ENCODE results near the gene HP. TPM values are rescaled to one million over a fixed set of nuclear protein-coding genes. Genes with fewer than 3 reads are reported as not detected.
"Not testable (repeated sequence)": the region's sequence is repeated elsewhere in the genome, so short reads cannot be mapped to it uniquely, and the experiment has no call there.

HP gene
- total and polyA plus RNA-seq, 2 of the 13 experiments (the other 11 are each of a cell fraction or from before 2014, with no cell fraction given), result 387 to 524 TPM

DNA sequence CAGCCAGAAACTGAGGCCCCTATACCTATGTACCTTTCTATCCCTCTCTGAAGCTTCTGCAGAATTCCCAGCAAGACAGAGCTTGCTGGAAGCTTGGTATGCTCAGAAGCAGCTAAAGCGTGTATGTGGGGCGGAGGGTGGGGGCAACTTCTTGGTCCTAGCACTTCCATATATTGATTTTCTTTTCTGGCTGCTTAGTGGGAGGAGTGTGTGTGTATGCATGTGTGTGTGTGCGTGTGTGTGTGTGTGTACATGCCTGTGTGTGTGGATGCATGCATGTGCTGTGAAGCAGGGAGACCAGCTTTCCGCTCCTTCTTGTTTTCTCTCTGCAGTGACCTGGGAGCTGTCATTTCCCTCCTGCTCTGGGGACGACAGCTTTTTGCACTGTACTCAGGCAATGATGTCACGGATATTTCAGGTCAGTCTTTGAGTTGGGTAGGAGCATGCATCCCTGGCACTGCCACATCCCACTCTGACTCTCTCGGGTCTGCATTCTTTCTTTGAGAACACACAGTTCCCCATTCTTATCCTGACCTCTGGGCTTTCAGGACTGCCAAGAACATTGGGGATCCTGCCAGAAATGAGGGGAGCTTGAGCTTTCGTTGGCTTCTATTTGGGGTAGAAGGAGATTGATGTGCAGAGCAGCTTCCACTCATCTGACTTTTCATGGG is 19.4 kb downstream of the HP start (continued):
- TF ChIP-seq, protein P1, sequence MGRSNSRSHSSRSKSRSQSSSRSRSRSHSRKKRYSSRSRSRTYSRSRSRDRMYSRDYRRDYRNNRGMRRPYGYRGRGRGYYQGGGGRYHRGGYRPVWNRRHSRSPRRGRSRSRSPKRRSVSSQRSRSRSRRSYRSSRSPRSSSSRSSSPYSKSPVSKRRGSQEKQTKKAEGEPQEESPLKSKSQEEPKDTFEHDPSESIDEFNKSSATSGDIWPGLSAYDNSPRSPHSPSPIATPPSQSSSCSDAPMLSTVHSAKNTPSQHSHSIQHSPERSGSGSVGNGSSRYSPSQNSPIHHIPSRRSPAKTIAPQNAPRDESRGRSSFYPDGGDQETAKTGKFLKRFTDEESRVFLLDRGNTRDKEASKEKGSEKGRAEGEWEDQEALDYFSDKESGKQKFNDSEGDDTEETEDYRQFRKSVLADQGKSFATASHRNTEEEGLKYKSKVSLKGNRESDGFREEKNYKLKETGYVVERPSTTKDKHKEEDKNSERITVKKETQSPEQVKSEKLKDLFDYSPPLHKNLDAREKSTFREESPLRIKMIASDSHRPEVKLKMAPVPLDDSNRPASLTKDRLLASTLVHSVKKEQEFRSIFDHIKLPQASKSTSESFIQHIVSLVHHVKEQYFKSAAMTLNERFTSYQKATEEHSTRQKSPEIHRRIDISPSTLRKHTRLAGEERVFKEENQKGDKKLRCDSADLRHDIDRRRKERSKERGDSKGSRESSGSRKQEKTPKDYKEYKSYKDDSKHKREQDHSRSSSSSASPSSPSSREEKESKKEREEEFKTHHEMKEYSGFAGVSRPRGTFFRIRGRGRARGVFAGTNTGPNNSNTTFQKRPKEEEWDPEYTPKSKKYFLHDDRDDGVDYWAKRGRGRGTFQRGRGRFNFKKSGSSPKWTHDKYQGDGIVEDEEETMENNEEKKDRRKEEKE (IDR thresholded peaks at IDR 0.05), result no peak
- TF ChIP-seq ZNF337 (CRISPR knock-in tag; IDR thresholded peaks at IDR 0.05; ENCODE audit: borderline replicate concordance, low read depth) (no peak), ZNF619 (CRISPR knock-in tag; IDR thresholded peaks at IDR 0.05) (no peak), MBNL3 (CRISPR knock-in tag; conservative IDR thresholded peaks at IDR 0.05) (no peak)

DNA sequence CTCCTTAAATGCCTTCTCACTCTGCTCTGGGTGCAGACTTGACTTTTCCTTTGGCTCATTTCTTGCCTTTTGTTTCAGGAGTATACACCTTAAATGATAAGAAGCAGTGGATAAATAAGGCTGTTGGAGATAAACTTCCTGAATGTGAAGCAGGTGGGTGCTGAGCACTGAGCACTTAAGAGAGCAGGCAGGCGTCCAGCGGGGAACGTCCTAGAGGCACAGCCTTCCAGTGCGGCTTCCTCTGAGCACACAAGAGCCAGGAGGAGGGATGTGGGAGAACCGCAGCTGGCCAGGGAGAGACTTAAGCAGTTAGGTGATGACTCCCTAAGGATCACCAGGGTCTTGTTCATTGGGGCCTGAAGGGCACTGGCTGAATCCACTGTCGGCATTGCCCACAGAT is 20.8 kb downstream of the HP start:
- POLR2A ChIA-PET, result interaction anchor here (1.3 kb wide), 1 partner anchor 9 kb away, joined by 3 read pairs; no protein-coding TSS in a partner anchor
- DNase-seq (ENCODE audit: low spot score); H4K20me1 ChIP-seq (ENCODE audit: insufficient read depth, low read length); CTCF ChIA-PET (ENCODE audit: low intra/inter-chr PET ratio, low total read pairs); H3K4me3 ChIP-seq (replicated peaks in 1 of 3; ENCODE audit: insufficient read depth in 1 of 3, low read depth in 2 of 3, low read length in 3 of 3); FAIRE-seq; H3K9me3 ChIP-seq (ENCODE audit: low read length); H3K9ac ChIP-seq (ENCODE audit: insufficient read depth, low read depth, low read length); H2AFZ ChIP-seq (ENCODE audit: low read length); in situ Hi-C loops (cut with HindIII; ENCODE audit: extremely low pct_ligation_motif_present, low pct_unique_long_range_greater_than_20kb); H3K36me3 ChIP-seq (replicated peaks in 1 of 2; ENCODE audit: control insufficient read depth in 1 of 2, insufficient read depth in 2 of 2, low read length in 2 of 2); H3K27ac ChIP-seq (ENCODE audit: extremely low read length, insufficient read depth, low read length); H3K27me3 ChIP-seq (ENCODE audit: control insufficient read depth in 1 of 2, insufficient read depth in 2 of 2, low read length in 2 of 2); ATAC-seq; intact Hi-C loops (cut with micrococcal nuclease; ENCODE audit: unreplicated experiment); BruUV-seq (replicated peaks); H3K79me2 ChIP-seq (ENCODE audit: insufficient read depth, low read length); H3K4me2 ChIP-seq (ENCODE audit: low read depth, low read length): not testable (repeated sequence)
- WGBS (ENCODE audit: low lambda C conversion rate), result 100% methylated on average over 2 of the region's 6 CpGs
- H3K4me1 ChIP-seq (ENCODE audit: insufficient read depth, low read length), result peaks cover 44% of the 10 kb centered on the region

DNA sequence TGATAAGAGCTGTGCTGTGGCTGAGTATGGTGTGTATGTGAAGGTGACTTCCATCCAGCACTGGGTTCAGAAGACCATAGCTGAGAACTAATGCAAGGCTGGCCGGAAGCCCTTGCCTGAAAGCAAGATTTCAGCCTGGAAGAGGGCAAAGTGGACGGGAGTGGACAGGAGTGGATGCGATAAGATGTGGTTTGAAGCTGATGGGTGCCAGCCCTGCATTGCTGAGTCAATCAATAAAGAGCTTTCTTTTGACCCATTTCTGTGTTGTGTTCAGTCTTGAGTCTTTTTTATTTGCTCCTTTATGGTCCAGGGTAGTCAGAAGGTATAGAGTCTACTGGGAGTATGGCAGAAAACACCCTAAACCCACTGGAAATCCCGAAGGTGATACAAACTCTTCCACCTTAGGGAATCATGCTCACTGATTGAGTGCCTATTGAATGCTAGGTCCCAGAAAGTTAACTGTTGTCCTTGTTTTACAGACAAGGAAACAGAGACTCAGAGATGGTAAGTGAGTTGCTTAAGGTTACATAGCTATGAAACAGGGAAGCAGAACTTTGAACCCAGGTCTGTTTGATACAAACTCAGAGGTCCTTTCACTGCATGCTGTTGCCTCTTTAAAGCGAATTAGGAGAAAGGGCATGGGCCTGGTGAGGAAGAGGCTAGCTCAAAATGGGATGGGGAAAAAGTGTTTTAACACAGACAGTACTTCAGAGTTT is 22.8 kb downstream of the HP start:
- H3K36me3 ChIP-seq (replicated peaks in 1 of 2; ENCODE audit: control insufficient read depth in 1 of 2, insufficient read depth in 2 of 2, low read length in 2 of 2); H4K20me1 ChIP-seq (ENCODE audit: insufficient read depth, low read length); H3K79me2 ChIP-seq (ENCODE audit: insufficient read depth, low read length); H3K9ac ChIP-seq (ENCODE audit: insufficient read depth, low read depth, low read length); ATAC-seq; H3K4me2 ChIP-seq (ENCODE audit: low read depth, low read length); DNase-seq (ENCODE audit: low spot score); H3K4me3 ChIP-seq (replicated peaks in 1 of 3; ENCODE audit: insufficient read depth in 1 of 3, low read depth in 2 of 3, low read length in 3 of 3); H3K9me3 ChIP-seq (ENCODE audit: low read length); intact Hi-C loops (cut with micrococcal nuclease; ENCODE audit: unreplicated experiment); CTCF ChIA-PET (ENCODE audit: low intra/inter-chr PET ratio, low total read pairs); in situ Hi-C loops (cut with HindIII; ENCODE audit: extremely low pct_ligation_motif_present, low pct_unique_long_range_greater_than_20kb); BruUV-seq (replicated peaks); H2AFZ ChIP-seq (ENCODE audit: low read length); H3K27me3 ChIP-seq (ENCODE audit: control insufficient read depth in 1 of 2, insufficient read depth in 2 of 2, low read length in 2 of 2): not testable (repeated sequence)
- WGBS (ENCODE audit: low lambda C conversion rate), result 77% methylated on average over 1 of the region's 5 CpGs
- peak overlapping the region; percentile 29 for H3K27ac ChIP-seq (ENCODE audit: extremely low read length, insufficient read depth, low read length)
- peak; percentile 95 for FAIRE-seq
- POLR2A ChIA-PET, result interaction anchor here (1.2 kb wide), 1 partner anchor 14 kb away, joined by 4 read pairs; the partner anchor contains the start of gene HPR
- H3K4me1 ChIP-seq (ENCODE audit: insufficient read depth, low read length), result peaks cover 42% of the 10 kb centered on the region

Measured in HepG2 (cell line).